Measurements from ENCODE around the gene S1PR1.
A peak's percentile ranks its signal among the peaks of the same experiment; 100 is the strongest.

The S1PR1 gene

DNA sequence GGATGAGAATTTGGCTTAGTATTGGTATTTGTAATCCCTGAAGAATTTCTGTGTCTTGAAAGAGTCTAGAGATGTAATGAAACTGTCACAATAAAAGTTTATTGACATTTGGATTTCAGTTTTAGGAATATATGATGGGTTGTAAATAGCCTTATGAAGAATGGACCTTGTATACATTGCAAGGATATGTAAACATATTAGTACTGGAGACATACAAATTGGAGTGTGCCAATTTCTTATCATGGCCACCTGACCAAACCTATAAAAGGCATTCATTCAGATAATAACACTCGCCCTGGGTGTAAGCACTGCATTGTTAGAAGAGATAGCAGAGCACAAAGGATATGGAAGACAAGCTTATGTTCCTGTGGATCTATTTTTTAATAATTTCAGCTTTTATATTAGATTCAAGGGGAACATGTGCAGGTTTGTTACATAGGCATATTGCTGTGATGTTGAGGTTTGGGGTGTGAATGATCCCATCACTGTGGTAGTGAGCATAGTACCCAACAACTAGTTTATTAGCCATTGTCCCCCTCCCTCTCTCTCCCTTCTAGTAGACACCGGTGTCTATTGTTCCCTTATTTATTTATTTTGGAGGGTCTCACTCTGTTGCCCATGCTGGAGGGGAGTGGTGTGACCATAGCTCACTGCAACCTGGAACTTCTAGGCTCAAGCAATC lies 8.6 kb downstream of the S1PR1 start:
- no peak for DNase-seq (ENCODE audit: low spot score)

- no peak for DNase-seq (ENCODE audit: low spot score)
Measured at GRCh38 chr1:101247404-101248287, 10.8 kb downstream of the S1PR1 start.

GRCh38 chr1:101250222-101250621 lies 13.4 kb downstream of the S1PR1 start:
- DNase-seq (ENCODE audit: low spot score), result no peak

GRCh38 chr1:101250656-101251272 lies 13.9 kb downstream of the S1PR1 start:
- no peak for DNase-seq (ENCODE audit: low spot score)

DNA sequence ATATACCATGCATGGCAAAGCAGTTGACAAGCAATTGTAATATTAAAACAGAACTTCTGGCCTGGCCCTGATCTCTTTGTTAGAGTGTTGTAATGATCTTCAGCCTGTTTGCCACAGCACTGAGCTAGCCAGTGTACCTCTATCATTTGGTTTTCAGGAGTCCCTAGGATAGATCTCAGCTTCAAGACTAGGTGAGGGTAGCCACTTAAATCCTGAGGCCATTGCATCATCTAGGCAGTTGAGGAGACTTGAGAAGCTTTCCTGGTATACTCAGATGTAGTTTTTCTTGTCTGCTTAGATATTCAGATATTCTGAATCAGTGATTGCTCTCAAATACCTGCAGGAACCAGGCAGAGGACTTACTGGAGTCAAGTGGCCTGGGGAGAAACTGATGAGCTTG lies 14.7 kb downstream of the S1PR1 start:
- DNase-seq (ENCODE audit: low spot score), result no peak

- no peak for DNase-seq (ENCODE audit: low spot score)
Measured at GRCh38 chr1:101253976-101254674, 17.3 kb downstream of the S1PR1 start.

DNA sequence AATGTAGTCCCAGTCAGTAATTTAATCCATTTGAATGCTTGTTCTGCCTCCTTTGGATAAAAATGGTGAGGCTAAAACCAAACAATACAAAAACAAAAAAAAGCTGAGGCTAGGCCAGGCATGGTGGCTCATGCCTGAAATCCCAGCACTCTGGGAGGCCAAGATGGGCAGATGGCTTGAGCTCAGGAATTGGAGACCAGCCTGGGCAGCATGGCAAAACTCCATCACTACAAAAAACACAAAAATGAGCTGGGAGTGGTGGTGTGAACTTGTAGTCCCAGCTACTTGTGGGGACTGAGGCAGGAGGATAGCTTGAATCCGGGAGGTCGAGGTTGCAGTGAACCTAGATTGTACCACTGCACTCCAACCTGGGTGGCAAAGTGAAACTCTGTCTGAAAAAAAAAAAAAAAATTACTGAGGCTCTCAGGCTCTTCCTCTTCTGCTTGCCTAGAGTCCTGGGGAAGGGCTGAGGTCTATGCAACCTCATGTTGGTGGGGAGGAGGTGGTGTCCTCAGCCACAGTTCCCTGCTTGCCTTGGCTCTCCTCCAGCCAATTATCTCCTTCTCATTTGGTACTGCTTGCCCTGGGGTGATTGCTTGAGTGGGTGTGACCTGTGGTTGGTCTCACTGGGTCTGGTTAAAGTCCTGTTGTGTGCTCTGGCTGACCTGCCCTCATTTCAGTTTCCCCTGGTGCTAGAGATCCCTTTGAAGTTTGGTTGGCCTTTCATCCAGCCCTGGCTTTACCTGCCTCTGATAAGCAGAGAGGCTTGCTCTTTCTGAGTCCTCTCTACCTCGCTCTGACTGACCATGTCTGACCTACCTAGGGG lies 20.9 kb downstream of the S1PR1 start:
- DNase-seq (ENCODE audit: low spot score), result peak; percentile 91

- peak; percentile 33 for DNase-seq (ENCODE audit: low spot score)
Measured at GRCh38 chr1:101259744-101260148, 22.9 kb downstream of the S1PR1 start.

GRCh38 chr1:101260556-101261350 lies 23.9 kb downstream of the S1PR1 start:
- no peak for DNase-seq (ENCODE audit: low spot score)

DNA sequence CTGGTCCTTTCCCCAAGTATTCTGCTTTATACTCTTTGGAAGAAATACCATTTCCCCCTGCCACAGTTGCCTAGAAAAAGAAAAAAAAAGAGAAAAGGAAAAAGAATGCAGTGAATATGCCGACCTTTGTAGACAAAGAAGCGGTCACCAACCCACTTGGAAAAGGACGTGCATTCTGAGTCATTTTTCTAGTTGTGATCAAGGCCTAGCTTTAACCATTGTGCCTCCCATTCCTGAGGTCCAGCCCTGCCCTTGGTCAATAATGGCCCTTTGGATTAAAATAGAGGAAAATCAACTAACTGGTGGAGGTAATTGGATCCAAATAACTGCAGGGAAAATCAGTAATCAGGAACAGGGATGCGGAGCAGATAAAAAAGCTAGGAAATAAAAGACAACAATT lies 24.8 kb downstream of the S1PR1 start:
- no peak for DNase-seq (ENCODE audit: low spot score)

GRCh38 chr1:101262060-101262459 lies 25.2 kb downstream of the S1PR1 start:
- no peak for DNase-seq (ENCODE audit: low spot score)

DNA sequence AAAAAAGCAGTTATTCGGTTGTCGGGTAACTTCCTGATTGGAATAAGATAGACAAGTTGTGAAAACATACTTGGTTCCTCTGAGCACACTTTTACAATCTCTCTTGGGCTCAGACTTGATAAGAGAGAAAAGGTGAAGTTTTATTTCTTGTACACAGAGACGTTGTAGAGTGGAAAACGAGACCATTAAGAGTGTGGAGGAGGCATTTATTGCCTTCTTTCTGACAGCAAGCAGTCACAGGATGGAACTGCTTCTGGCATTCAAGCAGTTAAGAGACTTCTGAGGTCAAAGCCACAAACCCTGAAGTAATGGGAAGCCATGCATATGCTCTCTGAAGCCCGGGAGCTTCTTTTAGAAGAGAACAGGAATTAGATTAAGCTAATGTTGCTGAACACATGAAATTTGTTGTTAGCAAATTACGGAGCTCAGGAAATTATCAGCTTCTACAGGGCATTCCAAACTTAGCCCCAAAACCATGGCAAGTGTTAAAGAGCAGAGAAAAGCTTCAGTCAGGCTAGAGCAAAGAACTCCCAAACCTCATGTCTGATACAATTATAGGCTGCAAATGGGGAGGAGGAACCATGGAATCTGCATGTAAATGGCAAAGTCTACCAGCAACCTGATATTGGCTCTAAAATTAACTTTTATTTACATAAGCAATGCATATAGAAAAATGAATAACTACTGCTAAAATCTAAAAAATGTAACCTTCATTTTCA lies 26.0 kb downstream of the S1PR1 start:
- no peak for DNase-seq (ENCODE audit: low spot score)

GRCh38 chr1:101264697-101265096 lies 27.9 kb downstream of the S1PR1 start:
- no peak for DNase-seq (ENCODE audit: low spot score)

GRCh38 chr1:101265684-101266083 lies 28.9 kb downstream of the S1PR1 start:
- no peak for DNase-seq (ENCODE audit: low spot score)

DNA sequence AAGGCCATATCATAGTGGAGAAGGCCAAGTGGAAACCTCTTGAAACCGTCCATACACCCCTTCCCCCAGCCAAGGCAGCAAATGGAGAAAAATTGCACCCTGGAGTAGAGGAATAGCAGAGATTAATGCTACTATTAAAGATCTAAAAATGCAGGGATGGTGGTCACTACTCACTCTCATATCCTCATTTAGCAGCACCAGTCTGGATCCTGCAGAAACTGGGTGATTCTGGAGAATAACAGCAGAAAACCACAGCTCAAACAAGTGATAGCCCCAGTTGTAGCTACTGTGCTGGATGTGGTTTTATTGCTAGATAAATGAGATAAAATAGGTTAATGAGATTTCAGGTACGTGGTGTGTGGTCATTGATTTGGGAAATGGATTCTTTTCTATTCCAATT lies 30.3 kb downstream of the S1PR1 start:
- no peak for DNase-seq (ENCODE audit: low spot score)

- no peak for DNase-seq (ENCODE audit: low spot score)
Measured at GRCh38 chr1:101268893-101269292, 32.1 kb downstream of the S1PR1 start.

DNA sequence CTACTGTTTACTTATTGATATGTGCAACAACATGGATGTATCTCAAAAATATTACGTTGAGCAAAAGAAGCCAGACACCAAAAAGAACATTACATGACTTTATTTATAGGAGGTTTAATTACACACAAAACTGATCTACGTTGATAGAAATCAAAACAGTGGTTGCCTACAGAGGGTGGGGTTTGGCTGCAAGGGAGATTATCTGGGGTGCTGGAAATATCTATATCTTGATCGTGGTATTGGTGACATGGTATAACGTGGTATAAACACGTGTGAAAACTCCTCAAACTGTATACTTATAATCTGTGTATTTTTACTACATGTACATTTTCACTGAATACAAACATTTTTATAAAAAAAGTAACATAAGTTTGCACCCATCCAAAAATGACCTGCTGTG lies 38.9 kb downstream of the S1PR1 start:
- no peak for DNase-seq (ENCODE audit: low spot score)

GRCh38 chr1:101276818-101277217 lies 40.0 kb downstream of the S1PR1 start:
- no peak for DNase-seq (ENCODE audit: low spot score)

- no peak for DNase-seq (ENCODE audit: low spot score)
Measured at GRCh38 chr1:101278238-101278637, 41.4 kb downstream of the S1PR1 start.

- no peak for DNase-seq (ENCODE audit: low spot score)
Measured at GRCh38 chr1:101278845-101279244, 42.0 kb downstream of the S1PR1 start.

Measured in SW480 (cell line).